Nephron (organoid): Measurements from ENCODE around the gene ANXA2R.

Experiments used
- H3K27ac Mint-ChIP-seq, 3 experiments: 2 replicates each; pipeline ENCODE4 v1.8.0; 2020; ENCODE audit warnings: mixed read lengths in 3 of 3, mild to moderate bottlenecking in 2 of 3, moderate library complexity in 1 of 3
- H3K27me3 Mint-ChIP-seq: 2 replicates; pipeline ENCODE4 v1.8.0; 2021; ENCODE audit warnings: low read depth, mild to moderate bottlenecking, moderate library complexity, mixed read lengths
- H3K36me3 Mint-ChIP-seq: 2 replicates; pipeline ENCODE4 v1.8.0; 2020; ENCODE audit warnings: low read depth, mixed read lengths
- H3K4me1 Mint-ChIP-seq: 2 replicates; pipeline ENCODE4 v1.8.0; 2020; ENCODE audit warnings: mixed read lengths
- H3K4me3 Mint-ChIP-seq, 3 experiments: 2 replicates each; pipeline ENCODE4 v1.8.0; 2020; ENCODE audit warnings: mild to moderate bottlenecking in 3 of 3, mixed read lengths in 3 of 3, moderate library complexity in 2 of 3
- H3K9me3 Mint-ChIP-seq: 2 replicates; pipeline ENCODE4 v1.8.0; 2020; ENCODE audit warnings: mixed read lengths
- CTCF ChIP-seq, 3 experiments: fragments of 200-600 bp; sonication (generic); IDR thresholded peaks; one replicate each; pipeline ENCODE4 v1.5.0; 2021; ENCODE audit warnings: antibody characterized with exemption in 3 of 3; ENCODE audit not compliant: unreplicated experiment in 3 of 3

Gene ANXA2R

GRCh38 chr5:43051684-43052083 is 11.6 kb upstream of the ANXA2R start:
- no peak overlapping the region for H3K27ac Mint-ChIP-seq
- no peaks in the 10 kb centered on the region for H3K9me3 Mint-ChIP-seq
- TF ChIP-seq CTCF (IDR thresholded peaks at IDR 0.05; ENCODE audit: unreplicated experiment in 3 of 3): no peak
- H3K36me3 Mint-ChIP-seq: peaks cover 25% of the 10 kb centered on the region
- peaks cover 24% of the 10 kb centered on the region for H3K27me3 Mint-ChIP-seq
- no peak overlapping the region for H3K4me3 Mint-ChIP-seq
- no peaks in the 10 kb centered on the region for H3K4me1 Mint-ChIP-seq

GRCh38 chr5:43050384-43050783 is 10.3 kb upstream of the ANXA2R start:
- Mint-ChIP-seq H3K27ac (no peak overlapping the region), H3K4me1 (no peaks in the 10 kb centered on the region)

GRCh38 chr5:43049236-43049635 is 9.1 kb upstream of the ANXA2R start:
- Mint-ChIP-seq H3K9me3 (no peaks in the 10 kb centered on the region), H3K4me1 (peaks cover 5% of the 10 kb centered on the region), H3K4me3 (no peak overlapping the region), H3K27me3 (peaks cover 47% of the 10 kb centered on the region), H3K27ac (no peak overlapping the region), H3K36me3 (peaks cover 7% of the 10 kb centered on the region)
- TF ChIP-seq CTCF (IDR thresholded peaks at IDR 0.05; ENCODE audit: unreplicated experiment in 3 of 3): no peak

More at GRCh38 chr5:43050384-43050783, 10.3 kb upstream of the ANXA2R start:
- Mint-ChIP-seq H3K4me3 (no peak overlapping the region), H3K27me3 (peaks cover 36% of the 10 kb centered on the region), H3K9me3 (no peaks in the 10 kb centered on the region), H3K36me3 (peaks cover 16% of the 10 kb centered on the region)
- TF ChIP-seq CTCF (IDR thresholded peaks at IDR 0.05; ENCODE audit: unreplicated experiment in 3 of 3): no peak

GRCh38 chr5:43046474-43046873 is 6.4 kb upstream of the ANXA2R start:
- H3K9me3 Mint-ChIP-seq: no peaks in the 10 kb centered on the region
- H3K36me3 Mint-ChIP-seq: no peaks in the 10 kb centered on the region
- H3K4me3 Mint-ChIP-seq: no peak overlapping the region
- no peak overlapping the region for H3K27ac Mint-ChIP-seq
- peaks cover 23% of the 10 kb centered on the region for H3K4me1 Mint-ChIP-seq
- peaks cover 69% of the 10 kb centered on the region for H3K27me3 Mint-ChIP-seq
- no peak for TF ChIP-seq CTCF (IDR thresholded peaks at IDR 0.05; ENCODE audit: unreplicated experiment in 3 of 3)

GRCh38 chr5:43045236-43045635 is 5.1 kb upstream of the ANXA2R start:
- peaks cover 78% of the 10 kb centered on the region for H3K27me3 Mint-ChIP-seq
- H3K4me1 Mint-ChIP-seq: peaks cover 32% of the 10 kb centered on the region
- no peak overlapping the region for H3K27ac Mint-ChIP-seq
- no peaks in the 10 kb centered on the region for H3K36me3 Mint-ChIP-seq
- H3K9me3 Mint-ChIP-seq: no peaks in the 10 kb centered on the region
- TF ChIP-seq CTCF (IDR thresholded peaks at IDR 0.05; ENCODE audit: unreplicated experiment in 3 of 3): no peak
- no peak overlapping the region for H3K4me3 Mint-ChIP-seq

GRCh38 chr5:43044181-43044914 is 4.2 kb upstream of the ANXA2R start:
- H3K4me1 Mint-ChIP-seq: peaks cover 40% of the 10 kb centered on the region
- H3K27ac Mint-ChIP-seq: no peak overlapping the region
- no peak for TF ChIP-seq CTCF (IDR thresholded peaks at IDR 0.05; ENCODE audit: unreplicated experiment in 3 of 3)
- peak overlapping the region; percentile 8 to 56 (median 38) for H3K4me3 Mint-ChIP-seq
- H3K36me3 Mint-ChIP-seq: no peaks in the 10 kb centered on the region
- H3K9me3 Mint-ChIP-seq: no peaks in the 10 kb centered on the region
- H3K27me3 Mint-ChIP-seq: peaks cover 82% of the 10 kb centered on the region
